GM04503 (cell line): ENCODE measurements around the gene ABHD12.

ENCODE experiments used
- DNase-seq: peaks from one replicate; pipeline ENCODE4 v3.0.0-alpha.2; 2012; ENCODE audit warnings: low read depth

Gene ABHD12

GRCh38 chr20:25256226-25256859 lies 134.3 kb downstream of the ABHD12 start:
- DNase-seq: no peak

GRCh38 chr20:25254986-25255680 lies 135.5 kb downstream of the ABHD12 start:
- no peak for DNase-seq

GRCh38 chr20:25254571-25254970 lies 136.1 kb downstream of the ABHD12 start:
- DNase-seq: no peak

- no peak for DNase-seq
These were observed 136.9 kb downstream of the ABHD12 start for GRCh38 chr20:25253606-25254275.

GRCh38 chr20:25252686-25253421 lies 137.8 kb downstream of the ABHD12 start:
- no peak for DNase-seq

GRCh38 chr20:25252230-25252651 lies 138.4 kb downstream of the ABHD12 start:
- DNase-seq: no peak

- no peak for DNase-seq
These were observed 139.1 kb downstream of the ABHD12 start for GRCh38 chr20:25251558-25251957.

- no peak for DNase-seq
These were observed 139.6 kb downstream of the ABHD12 start for GRCh38 chr20:25251019-25251418.

- DNase-seq: no peak
These were observed 140.1 kb downstream of the ABHD12 start for GRCh38 chr20:25250508-25250907.
